ENCODE results near the gene PIGX.

The PIGX gene

DNA sequence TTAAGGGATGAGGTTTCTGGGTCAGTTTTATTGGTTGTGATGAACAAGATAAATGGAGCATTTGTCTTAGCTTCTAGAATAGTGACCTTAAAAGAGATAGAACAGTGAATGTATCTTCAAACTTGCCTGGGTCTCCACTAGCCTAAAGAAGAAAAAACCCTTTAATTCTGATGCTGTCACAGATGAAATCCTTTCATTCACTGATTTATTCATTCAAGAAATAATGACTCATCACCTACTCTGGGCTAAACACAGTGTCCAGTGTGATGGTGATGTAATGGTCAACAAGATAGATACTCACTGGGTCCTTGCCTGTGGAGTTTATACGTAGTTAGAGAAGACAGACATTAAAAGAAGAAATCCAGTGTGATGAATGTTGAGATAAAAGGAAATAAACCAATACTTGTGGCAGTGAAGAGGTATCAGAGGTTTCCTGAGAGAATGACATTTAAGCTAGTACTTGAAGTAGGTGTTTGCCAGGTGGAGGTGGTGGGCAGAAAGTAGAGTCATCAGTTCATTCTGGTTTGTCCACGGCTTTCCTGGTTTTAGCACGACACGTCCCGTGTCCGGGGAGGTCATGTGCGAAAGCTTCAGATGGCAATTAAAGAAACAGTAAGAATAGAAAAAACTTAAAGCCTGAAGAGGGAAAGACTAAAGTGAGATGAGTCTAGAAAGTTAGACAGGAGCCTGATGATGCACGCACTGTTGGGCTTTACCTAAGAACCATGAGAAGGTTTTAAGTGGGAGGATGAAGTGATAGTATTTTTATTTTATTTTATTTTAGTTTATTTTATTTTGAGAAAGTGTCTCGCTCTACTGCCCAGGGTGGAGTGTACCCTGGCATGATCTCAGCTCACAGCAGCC lies 45.9 kb downstream of the PIGX start:
- DNase-seq = no peak

- no peak for DNase-seq
Measured at GRCh38 chr3:196763179-196763578, 51.0 kb downstream of the PIGX start.

GRCh38 chr3:196765454-196765853 lies 53.3 kb downstream of the PIGX start:
- DNase-seq = no peak

DNA sequence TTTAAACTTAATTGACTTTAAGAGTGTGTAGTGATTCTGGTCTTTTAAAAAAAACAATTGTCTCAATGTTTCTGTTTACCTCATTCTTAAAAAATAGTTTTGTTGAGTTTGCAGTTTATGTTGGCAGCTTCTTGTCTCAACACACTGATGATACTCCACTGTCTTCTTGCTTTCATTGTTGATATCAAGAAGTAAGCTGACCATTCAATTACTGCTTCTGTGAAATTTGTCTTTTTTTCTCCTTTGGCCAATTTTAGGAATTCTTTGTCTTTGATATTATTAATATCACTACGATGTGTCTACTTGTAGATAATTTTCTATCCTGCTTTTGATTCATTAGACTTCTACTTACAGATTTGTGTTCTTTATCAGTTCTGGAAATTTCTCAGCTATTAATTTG lies 58.9 kb downstream of the PIGX start:
- no peak for DNase-seq

DNA sequence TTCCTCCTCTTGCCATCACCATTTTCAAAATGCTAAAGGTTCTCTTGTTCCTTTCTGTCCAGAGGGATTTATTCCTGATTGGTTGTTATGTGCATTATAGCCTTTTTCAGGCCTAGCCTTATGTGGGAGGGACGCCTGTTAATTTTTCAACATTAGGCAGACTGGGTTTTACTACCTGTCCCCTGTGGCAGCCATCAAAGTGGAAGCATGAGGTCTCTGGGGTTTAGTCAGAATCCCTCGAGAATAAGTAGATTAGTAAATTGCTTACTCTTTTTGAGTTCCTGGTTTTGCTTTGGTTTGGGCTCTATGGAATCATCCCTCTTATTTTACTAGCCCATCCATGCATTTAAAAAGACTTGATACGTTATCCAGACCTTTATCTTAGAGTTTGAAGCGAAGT lies 59.9 kb downstream of the PIGX start:
- peak in 1 of 2 experiments; percentile 17 for DNase-seq

GRCh38 chr3:196772897-196773296 lies 60.7 kb downstream of the PIGX start:
- no peak for DNase-seq

- DNase-seq = peak; percentile 16 to 55
Measured at GRCh38 chr3:196774191-196774820, 62.1 kb downstream of the PIGX start.

GRCh38 chr3:196774848-196775422 lies 62.8 kb downstream of the PIGX start:
- no peak for DNase-seq

DNA sequence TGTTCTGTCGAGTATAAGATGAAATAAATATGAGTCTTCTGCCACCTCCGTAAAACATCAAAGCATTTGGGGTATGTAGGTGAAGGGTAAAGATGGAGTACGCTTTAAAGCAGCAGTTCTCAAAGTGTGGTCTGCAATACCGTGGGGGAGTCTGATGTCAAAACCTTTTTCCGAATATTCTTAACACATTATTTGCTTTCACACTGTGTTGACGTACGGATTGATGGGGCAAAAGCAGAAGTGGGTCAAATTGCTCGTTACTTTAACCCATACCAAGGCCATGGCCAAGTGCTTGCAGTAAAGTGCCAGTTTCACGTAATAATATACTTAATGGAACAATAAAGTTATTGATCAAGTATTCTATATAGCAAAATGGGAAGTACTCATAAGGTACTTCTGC lies 63.8 kb downstream of the PIGX start:
- no peak for DNase-seq

DNA sequence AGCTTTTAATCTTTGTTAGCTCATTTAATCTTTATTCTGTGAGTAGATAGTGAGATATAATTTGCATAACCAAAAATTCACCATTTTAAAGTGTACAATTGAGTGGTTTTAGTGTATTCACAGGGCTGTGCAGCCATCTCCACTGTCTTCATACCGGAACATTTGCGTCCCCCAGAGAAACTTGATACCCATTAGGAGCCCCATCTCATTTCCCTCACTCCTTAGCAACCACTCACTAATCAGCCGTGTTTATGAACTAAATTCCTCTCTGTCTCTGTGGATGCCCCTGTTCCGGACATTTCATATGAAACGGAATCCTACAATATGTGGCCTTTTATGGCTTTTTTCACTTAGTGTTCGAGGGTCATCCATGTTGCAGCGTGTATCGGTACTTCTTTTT lies 65.7 kb downstream of the PIGX start:
- DNase-seq = no peak

GRCh38 chr3:196778755-196779154 lies 66.6 kb downstream of the PIGX start:
- DNase-seq = no peak

- no peak for DNase-seq
Measured at GRCh38 chr3:196782511-196782910, 70.3 kb downstream of the PIGX start.
